D721Med (cell line): Measurements from ENCODE around the gene FBN1.

Source experiments
- DNase-seq: peaks from one replicate; pipeline ENCODE4 v3.0.0; 2011; ENCODE audit warnings: low spot score; ENCODE audit not compliant: insufficient read length
- FAIRE-seq: peaks from 2 replicates; lab custom pipeline; 2011; peaks lifted over from hg19 to GRCh38; lab: Jason Lieb, UNC
- TF ChIP-seq, protein P1 (sequence below): IDR thresholded peaks from 2 replicates; pipeline ENCODE4 v1.5.1; 2012; ENCODE audit warnings: mild to moderate bottlenecking, control low read depth; ENCODE audit not compliant: insufficient read depth; ENCODE audit errors: missing control alignments

The FBN1 gene

DNA sequence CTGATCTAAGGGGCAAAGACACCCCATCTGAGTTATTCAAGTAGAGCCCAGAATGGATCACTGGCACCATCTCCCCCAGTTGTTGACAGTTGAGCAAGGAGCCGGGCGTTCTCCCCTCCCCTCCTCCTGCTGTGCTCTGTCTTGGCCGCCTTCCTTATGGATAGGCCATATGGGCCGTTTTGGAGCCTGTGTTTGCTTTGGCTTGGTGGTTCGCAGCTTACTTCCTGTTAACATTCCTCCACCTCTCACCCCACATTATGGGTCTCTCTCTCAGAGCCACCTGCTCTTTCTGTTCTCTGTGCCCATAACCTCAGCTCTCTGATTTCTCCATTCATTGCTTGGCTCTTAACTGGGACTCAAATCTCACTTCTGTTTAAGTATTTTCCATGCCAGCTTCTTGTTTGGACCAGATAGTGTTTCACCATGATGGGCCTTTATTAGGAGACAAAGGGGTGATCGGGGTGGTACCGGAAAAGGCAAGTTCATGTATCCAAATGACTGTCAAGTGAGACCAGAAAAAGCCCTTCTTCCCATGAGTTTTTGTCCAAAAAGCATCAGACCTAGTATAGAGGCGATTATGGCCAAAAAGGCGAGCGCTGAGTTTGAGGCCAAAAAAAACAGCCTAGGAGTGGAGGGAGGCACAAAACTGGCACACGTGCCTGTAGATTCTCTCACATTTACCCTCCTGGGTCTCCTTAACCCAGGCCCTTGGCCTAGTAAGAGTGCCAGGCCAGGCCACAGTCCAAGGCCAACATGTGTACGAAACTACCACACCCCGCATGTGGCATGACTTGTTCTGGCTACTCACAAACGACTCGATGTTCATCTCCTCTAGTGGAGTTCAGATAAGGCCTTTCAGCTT is 251.6 kb downstream of the FBN1 start:
- no peak for FAIRE-seq
- no peak for DNase-seq
- TF ChIP-seq, protein P1, sequence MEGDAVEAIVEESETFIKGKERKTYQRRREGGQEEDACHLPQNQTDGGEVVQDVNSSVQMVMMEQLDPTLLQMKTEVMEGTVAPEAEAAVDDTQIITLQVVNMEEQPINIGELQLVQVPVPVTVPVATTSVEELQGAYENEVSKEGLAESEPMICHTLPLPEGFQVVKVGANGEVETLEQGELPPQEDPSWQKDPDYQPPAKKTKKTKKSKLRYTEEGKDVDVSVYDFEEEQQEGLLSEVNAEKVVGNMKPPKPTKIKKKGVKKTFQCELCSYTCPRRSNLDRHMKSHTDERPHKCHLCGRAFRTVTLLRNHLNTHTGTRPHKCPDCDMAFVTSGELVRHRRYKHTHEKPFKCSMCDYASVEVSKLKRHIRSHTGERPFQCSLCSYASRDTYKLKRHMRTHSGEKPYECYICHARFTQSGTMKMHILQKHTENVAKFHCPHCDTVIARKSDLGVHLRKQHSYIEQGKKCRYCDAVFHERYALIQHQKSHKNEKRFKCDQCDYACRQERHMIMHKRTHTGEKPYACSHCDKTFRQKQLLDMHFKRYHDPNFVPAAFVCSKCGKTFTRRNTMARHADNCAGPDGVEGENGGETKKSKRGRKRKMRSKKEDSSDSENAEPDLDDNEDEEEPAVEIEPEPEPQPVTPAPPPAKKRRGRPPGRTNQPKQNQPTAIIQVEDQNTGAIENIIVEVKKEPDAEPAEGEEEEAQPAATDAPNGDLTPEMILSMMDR: no peak

DNA sequence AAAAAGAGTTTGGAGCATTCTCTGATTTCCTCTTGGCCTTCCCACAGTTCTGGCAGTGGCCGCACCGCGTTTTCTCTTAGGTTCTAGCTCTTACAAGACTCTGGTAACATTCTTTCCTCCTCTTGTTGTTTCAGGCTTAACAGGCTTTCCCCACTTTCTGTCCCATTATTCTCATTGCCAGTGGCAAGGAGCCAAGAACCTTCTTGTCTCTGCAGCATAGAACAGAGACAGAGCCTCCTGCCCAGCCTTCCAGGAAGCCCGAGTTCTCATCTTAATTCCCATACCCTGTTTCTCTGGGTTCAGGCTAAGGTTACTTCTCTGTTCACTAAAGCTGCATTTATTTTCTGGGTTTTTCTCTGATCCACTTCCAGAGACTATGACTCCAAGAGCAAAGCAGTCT is 253.2 kb downstream of the FBN1 start:
- TF ChIP-seq, protein P1: no peak
- FAIRE-seq (no peak), DNase-seq (no peak)

DNA sequence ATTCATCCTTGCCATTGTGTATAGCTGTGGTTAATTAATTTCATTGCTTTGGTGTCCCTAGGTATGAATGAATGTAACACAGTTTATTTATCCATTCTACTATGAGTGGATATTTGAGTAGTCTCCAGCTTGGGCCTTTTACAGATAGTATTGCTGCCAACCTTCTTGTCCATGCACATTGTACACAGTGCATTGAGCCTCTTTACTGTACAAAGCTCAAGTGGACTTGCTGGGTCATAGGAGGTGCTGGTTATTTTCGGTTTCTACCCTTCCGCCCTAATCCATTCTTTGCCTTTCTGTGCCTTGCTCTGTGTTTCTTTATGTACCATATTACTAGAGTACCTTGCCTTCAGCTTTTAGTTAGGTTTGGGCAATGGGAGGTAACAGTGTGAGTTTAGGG is 253.6 kb downstream of the FBN1 start:
- FAIRE-seq (no peak), DNase-seq (no peak)
- TF ChIP-seq, protein P1: no peak

DNA sequence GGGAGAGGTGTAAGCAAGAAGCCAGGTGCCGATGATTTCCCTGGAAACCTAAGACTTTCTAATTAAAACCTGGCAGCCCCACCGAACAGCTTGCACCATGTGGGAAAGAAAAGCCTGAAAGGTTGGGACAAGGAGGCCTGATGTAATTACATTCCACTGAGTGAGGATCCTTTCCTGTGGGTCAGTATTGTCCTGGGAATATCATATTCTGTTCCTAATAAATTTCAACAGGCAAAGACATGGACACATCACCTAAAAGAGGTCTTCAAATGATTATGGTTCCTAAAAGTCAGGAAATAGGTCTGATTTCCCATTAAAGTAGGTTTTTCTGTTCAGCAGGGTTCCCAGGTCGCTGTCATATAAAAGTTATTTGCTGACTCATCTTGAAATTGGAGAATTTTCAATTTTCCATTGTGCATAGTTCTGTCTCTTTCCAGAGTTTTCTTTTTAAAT is 255.8 kb downstream of the FBN1 start:
- TF ChIP-seq, protein P1: no peak
- DNase-seq: no peak
- no peak for FAIRE-seq

DNA sequence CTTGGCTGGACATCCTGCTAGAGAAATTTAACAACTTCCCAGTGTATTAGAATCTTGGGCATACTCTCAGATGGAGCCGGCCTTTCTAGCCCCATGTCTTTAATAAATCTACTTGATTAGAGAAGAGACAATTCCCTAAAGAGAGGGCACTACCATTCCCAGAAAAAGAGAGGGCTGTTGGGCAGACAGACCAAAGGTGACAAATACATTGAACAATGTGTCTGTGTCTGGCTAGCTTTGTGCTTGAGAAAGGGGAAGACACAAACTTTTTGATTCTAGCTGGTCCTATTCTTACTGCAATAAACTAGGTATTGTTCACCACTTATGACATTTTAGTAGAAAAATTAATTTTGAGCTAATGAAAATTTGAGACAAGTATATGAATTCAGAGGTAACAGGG is 256.6 kb downstream of the FBN1 start:
- FAIRE-seq: no peak
- TF ChIP-seq, protein P1: no peak

DNA sequence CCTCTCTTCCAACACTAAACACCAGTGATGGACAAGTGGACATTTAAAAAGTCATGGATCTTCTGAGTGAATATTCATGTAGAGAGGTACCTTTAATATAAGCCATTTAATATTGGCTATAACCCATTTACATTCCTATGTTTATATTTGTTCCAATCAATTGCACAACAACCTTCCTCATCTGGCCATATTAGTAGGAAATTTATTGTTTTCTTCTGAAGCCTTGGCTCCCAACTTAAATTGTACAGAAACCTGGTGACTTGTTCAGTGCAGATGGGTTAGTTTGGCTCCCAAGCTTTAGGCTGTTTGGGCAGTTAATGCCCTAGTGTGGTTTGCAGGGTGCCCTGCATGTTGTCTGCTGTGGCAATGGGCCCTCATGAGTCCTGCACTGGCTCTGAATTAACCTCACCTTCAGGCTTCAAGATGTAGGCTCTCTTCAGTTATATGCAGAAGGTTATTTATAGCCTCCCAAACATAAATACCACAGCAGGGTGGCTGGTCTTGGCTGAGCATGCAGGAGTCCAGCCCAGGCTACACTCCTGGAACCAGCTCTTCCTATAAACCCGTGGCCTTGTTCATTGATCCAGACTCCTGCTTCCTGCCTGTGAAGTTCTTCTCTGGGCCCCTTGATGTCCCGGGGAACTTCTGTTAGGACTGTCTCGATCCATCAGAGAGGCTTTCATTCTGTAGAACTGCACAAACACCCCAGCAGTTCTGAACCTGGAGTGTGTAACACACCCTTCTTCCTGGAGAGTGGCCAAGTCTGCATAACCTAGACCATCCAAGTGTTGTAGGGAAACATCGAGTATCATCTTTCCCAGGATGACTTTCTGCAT is 257.3 kb downstream of the FBN1 start:
- TF ChIP-seq, protein P1: no peak
- no peak for DNase-seq
- FAIRE-seq: no peak

More for the DNA sequence above, 256.6 kb downstream of the FBN1 start:
- DNase-seq: no peak
